Panc1 (cell line): Measurements from ENCODE around the gene SCAMP4. TPM values are rescaled to one million over a fixed set of nuclear protein-coding genes. Genes with fewer than 3 reads are reported as not detected.
A peak's percentile ranks its signal among the peaks of the same experiment; 100 is the strongest.
"Not testable (repeated sequence)": the region's sequence is repeated elsewhere in the genome, so short reads cannot be mapped to it uniquely, and the experiment has no call there.

Experiments used
- ATAC-seq: fragments of 200-7000 bp; cut with Tn5 transposase; 2 replicates; pipeline ENCODE4 v1.9.1; 2020; ENCODE audit warnings: mild to moderate bottlenecking, moderate library complexity
- BruUV-seq: library from RNA; stranded (reverse); fragments of 400-500 nt; replicated peaks from 2 replicates; lab custom pipeline; 2021; lab: Mats Ljungman, UMichigan
- CTCF ChIA-PET: fragments of 300-600 bp; sonication (Branson Sonifier 250); formaldehyde crosslinking; loops from one replicate; lab custom pipeline; 2022; ENCODE audit warnings: antibody characterized with exemption; lab: Charles Lee
- POLR2A ChIA-PET: fragments of 300-600 bp; sonication (Branson Sonifier 250); formaldehyde crosslinking; loops from one replicate; lab custom pipeline; 2022; ENCODE audit warnings: antibody characterized with exemption; lab: Charles Lee
- DNase-seq: peaks from one replicate; pipeline ENCODE4 v3.0.0-alpha.2; 2010; ENCODE audit warnings: low read depth, low spot score
- H3K27ac ChIP-seq: 2 replicates; pipeline ENCODE4 v1.5.1; 2011; ENCODE audit warnings: mild to moderate bottlenecking, low read length, inconsistent platforms
- H3K27me3 ChIP-seq: fragments of 200-500 bp; sonication (Bioruptor generic); 2 replicates; pipeline ENCODE4 v1.6.0; 2014; ENCODE audit warnings: low read length, inconsistent platforms; ENCODE audit not compliant: control insufficient read depth, insufficient read depth
- H3K36me3 ChIP-seq: fragments of 200-500 bp; sonication (Bioruptor generic); 2 replicates; pipeline ENCODE4 v1.5.1; 2014; ENCODE audit warnings: inconsistent platforms, mild to moderate bottlenecking, low read length, moderate library complexity; ENCODE audit not compliant: control insufficient read depth, insufficient read depth
- H3K4me1 ChIP-seq: 2 replicates; pipeline ENCODE4 v1.5.1; 2011; ENCODE audit warnings: inconsistent platforms, mild to moderate bottlenecking, low read length, moderate library complexity; ENCODE audit not compliant: control insufficient read depth, insufficient read depth
- H3K4me3 ChIP-seq, 2 experiments: 2 replicates each; pipeline ENCODE4 v1.5.1; 2011 to 2012; ENCODE audit warnings: low read depth in 2 of 2, low read length in 2 of 2, mild to moderate bottlenecking in 2 of 2, inconsistent platforms in 1 of 2, moderate library complexity in 1 of 2
- H3K9me3 ChIP-seq: fragments of 200-500 bp; sonication (Bioruptor generic); 2 replicates; pipeline ENCODE4 v1.5.1; 2014; ENCODE audit warnings: low read depth, mild to moderate bottlenecking, inconsistent platforms, low read length, moderate library complexity; ENCODE audit not compliant: control insufficient read depth, insufficient read depth
- POLR2AphosphoS5 ChIP-seq: IDR thresholded peaks from 2 replicates; pipeline ENCODE4 v1.6.1; 2012; ENCODE audit warnings: mild to moderate bottlenecking, low read depth, low read length, moderate library complexity
- SIN3A ChIP-seq: IDR thresholded peaks from 2 replicates; pipeline ENCODE4 v1.6.1; 2012; ENCODE audit warnings: low read depth, mild to moderate bottlenecking, low read length, moderate library complexity, borderline replicate concordance; ENCODE audit not compliant: insufficient read depth
- TCF7L2 ChIP-seq: IDR thresholded peaks from 2 replicates; pipeline ENCODE4 v1.6.1; 2011; ENCODE audit warnings: mild to moderate bottlenecking, low read depth, low read length, inconsistent platforms
- in situ Hi-C: cut with HindIII; loops from 2 replicates; pipeline ENCODE4 v1.10.0; 2016; ENCODE audit warnings: low sequenced_read_pairs, low pct_unique_long_range_greater_than_20kb
- intact Hi-C: fragments of 100-400 bp; cut with micrococcal nuclease; formaldehyde crosslinking; loops from one replicate; pipeline ENCODE4 v1.10.0; 2022; ENCODE audit not compliant: unreplicated experiment
- total RNA-seq: library from RNA; stranded (reverse); gene quantifications from one replicate; pipeline ENCODE4 v1.2.1, GENCODE V29; 2021; ENCODE audit not compliant: unreplicated experiment
- TF ChIP-seq, protein P1 (sequence below), 2 experiments: IDR thresholded peaks; 2 replicates each; pipeline ENCODE4 v1.6.1; 2011 to 2012; ENCODE audit warnings: low read depth in 2 of 2, control low read depth in 1 of 2, low read length in 1 of 2, mild to moderate bottlenecking in 1 of 2, moderate library complexity in 1 of 2; ENCODE audit not compliant: insufficient read depth in 1 of 2
- TF ChIP-seq, protein P2 (sequence below): fragments of 450-650 bp; IDR thresholded peaks from 2 replicates; pipeline ENCODE4 v1.5.1; 2017; ENCODE audit warnings: mild to moderate bottlenecking

The SCAMP4 gene
- total RNA-seq, 1 experiment from 2014 or later = 98.4 TPM

DNA sequence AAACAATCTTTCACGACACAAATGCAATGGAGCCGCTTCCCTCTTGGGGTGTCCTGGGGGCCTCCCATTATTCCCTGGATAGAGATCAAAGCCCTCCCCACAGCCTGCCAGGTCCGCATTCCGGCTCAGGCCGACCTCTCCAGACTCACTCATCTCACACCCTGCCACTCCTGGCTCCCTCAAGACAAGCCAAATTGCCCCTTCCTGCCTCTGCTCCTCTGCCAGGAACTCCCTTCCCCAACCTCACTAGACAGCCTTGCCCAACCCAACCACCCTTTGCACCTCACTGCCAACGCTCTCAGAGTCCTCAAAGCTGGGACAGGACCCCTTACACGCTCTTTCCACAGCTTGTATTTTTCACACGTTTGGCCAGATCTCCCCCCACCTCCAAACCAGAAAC, 21.4 kb upstream of the SCAMP4 start:
- in situ Hi-C loops = no loop called here
- TF ChIP-seq SIN3A = no peak
- no peak for TF ChIP-seq POLR2AphosphoS5
- ChIA-PET CTCF (interaction anchor here (0.6 kb wide), 1 partner anchor 121 kb away, joined by 3 read pairs; no protein-coding TSS in a partner anchor), POLR2A (no interaction called here)
- Histone ChIP-seq H3K9me3 (no peaks in the 10 kb centered on the region), H3K4me3 (peak overlapping the region; percentile 76 to 82), H3K4me1 (peaks cover 22% of the 10 kb centered on the region), H3K36me3 (peaks cover 4% of the 10 kb centered on the region; the same call in 1 of the 2 replicates), H3K27me3 (no peaks in the 10 kb centered on the region), H3K27ac (peak overlapping the region; percentile 77)
- BruUV-seq = TSS peak; percentile 93
- intact Hi-C loops = no loop called here
- DNase-seq (no peak), ATAC-seq (no peak)

DNA sequence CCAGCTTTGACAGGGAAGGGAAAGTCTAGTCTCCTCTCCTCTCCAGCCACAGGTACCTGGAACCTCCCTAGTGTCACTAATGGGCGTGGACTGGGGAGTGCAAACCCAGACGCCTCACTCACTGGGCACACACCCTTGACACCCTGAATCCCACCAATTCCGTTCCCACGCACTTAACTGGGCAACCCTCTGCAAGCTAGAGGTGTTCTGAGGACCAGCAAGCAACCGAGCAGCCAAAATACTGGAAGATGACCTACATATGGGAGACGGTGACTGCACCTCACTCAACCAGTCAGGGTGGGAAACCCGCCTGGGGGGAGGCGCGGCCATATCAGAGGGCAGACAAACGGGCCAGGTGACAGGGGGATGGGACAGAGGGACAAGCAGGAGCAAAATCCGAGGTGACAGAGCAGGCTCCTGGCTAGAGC, 20.9 kb upstream of the SCAMP4 start:
- H3K36me3 ChIP-seq = peaks cover 4% of the 10 kb centered on the region; the same call in 1 of the 2 replicates
- TF ChIP-seq POLR2AphosphoS5 (no peak), TCF7L2 (no peak), SIN3A (no peak)
- TF ChIP-seq, protein P1, sequence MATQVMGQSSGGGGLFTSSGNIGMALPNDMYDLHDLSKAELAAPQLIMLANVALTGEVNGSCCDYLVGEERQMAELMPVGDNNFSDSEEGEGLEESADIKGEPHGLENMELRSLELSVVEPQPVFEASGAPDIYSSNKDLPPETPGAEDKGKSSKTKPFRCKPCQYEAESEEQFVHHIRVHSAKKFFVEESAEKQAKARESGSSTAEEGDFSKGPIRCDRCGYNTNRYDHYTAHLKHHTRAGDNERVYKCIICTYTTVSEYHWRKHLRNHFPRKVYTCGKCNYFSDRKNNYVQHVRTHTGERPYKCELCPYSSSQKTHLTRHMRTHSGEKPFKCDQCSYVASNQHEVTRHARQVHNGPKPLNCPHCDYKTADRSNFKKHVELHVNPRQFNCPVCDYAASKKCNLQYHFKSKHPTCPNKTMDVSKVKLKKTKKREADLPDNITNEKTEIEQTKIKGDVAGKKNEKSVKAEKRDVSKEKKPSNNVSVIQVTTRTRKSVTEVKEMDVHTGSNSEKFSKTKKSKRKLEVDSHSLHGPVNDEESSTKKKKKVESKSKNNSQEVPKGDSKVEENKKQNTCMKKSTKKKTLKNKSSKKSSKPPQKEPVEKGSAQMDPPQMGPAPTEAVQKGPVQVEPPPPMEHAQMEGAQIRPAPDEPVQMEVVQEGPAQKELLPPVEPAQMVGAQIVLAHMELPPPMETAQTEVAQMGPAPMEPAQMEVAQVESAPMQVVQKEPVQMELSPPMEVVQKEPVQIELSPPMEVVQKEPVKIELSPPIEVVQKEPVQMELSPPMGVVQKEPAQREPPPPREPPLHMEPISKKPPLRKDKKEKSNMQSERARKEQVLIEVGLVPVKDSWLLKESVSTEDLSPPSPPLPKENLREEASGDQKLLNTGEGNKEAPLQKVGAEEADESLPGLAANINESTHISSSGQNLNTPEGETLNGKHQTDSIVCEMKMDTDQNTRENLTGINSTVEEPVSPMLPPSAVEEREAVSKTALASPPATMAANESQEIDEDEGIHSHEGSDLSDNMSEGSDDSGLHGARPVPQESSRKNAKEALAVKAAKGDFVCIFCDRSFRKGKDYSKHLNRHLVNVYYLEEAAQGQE (IDR thresholded peaks at IDR 0.05; ENCODE audit: insufficient read depth in 1 of 2, low read depth in 2 of 2, low read length in 1 of 2) = no peak
- TF ChIP-seq, protein P2, sequence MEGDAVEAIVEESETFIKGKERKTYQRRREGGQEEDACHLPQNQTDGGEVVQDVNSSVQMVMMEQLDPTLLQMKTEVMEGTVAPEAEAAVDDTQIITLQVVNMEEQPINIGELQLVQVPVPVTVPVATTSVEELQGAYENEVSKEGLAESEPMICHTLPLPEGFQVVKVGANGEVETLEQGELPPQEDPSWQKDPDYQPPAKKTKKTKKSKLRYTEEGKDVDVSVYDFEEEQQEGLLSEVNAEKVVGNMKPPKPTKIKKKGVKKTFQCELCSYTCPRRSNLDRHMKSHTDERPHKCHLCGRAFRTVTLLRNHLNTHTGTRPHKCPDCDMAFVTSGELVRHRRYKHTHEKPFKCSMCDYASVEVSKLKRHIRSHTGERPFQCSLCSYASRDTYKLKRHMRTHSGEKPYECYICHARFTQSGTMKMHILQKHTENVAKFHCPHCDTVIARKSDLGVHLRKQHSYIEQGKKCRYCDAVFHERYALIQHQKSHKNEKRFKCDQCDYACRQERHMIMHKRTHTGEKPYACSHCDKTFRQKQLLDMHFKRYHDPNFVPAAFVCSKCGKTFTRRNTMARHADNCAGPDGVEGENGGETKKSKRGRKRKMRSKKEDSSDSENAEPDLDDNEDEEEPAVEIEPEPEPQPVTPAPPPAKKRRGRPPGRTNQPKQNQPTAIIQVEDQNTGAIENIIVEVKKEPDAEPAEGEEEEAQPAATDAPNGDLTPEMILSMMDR = no peak
- ATAC-seq = no peak
- in situ Hi-C loops = no loop called here
- BruUV-seq = no TSS peak
- intact Hi-C loops = no loop called here
- ChIA-PET CTCF (no interaction called here), POLR2A (no interaction called here)
- H3K4me3 ChIP-seq = peak overlapping the region; percentile 76 to 82
- no peak for DNase-seq
- H3K27me3 ChIP-seq = no peaks in the 10 kb centered on the region
- no peaks in the 10 kb centered on the region for H3K9me3 ChIP-seq
- H3K27ac ChIP-seq = peak overlapping the region; percentile 77
- H3K4me1 ChIP-seq = peaks cover 22% of the 10 kb centered on the region

DNA sequence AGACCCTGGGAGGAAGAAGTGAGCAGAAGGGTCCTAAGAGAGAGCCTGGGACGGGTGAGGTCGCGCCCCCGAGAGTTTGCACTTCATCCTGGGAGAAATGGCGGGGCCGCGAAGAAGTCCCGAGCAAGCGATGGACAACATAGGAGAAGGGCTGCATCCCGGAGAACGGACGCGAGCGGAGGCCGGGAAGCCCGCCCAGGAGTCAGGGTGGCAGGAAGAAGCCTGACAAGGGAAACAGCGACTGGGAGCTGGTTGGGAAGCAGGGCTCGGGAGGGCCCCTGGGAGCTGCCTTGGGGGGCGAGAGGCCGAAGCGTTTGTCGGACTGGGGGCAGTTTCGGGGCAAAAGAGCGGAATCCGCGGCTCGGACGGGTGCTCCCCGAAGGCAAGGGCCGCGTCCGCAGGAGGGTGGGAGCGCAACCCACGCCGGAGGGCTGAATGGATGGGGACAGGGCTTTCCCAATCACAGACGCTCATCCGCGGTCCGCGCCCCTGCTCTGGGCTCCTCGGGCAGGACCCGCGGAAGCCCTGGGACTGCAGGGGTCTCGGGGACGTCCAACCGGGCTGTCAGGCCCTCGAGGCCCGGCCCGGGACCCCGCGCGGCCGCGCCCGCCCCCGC, 20.4 kb upstream of the SCAMP4 start:
- intact Hi-C loops (no loop called here), in situ Hi-C loops (no loop called here)
- Histone ChIP-seq H3K27ac (peak overlapping the region; percentile 77), H3K4me3 (peak overlapping the region; percentile 76 to 82), H3K27me3 (no peaks in the 10 kb centered on the region), H3K36me3 (peaks cover 4% of the 10 kb centered on the region; the same call in 1 of the 2 replicates), H3K9me3 (no peaks in the 10 kb centered on the region), H3K4me1 (peaks cover 22% of the 10 kb centered on the region)
- CTCF ChIA-PET = interaction anchor here (0.6 to 0.8 kb wide), 2 partner anchors 9 to 1214 kb away, joined by 4 to 6 read pairs; no protein-coding TSS in a partner anchor
- BruUV-seq = no TSS peak
- TF ChIP-seq, protein P1 (IDR thresholded peaks at IDR 0.05; ENCODE audit: insufficient read depth in 1 of 2, low read depth in 2 of 2, low read length in 1 of 2) = no peak
- ATAC-seq (peak; percentile 52), DNase-seq (no peak)
- POLR2A ChIA-PET = no interaction called here

DNA sequence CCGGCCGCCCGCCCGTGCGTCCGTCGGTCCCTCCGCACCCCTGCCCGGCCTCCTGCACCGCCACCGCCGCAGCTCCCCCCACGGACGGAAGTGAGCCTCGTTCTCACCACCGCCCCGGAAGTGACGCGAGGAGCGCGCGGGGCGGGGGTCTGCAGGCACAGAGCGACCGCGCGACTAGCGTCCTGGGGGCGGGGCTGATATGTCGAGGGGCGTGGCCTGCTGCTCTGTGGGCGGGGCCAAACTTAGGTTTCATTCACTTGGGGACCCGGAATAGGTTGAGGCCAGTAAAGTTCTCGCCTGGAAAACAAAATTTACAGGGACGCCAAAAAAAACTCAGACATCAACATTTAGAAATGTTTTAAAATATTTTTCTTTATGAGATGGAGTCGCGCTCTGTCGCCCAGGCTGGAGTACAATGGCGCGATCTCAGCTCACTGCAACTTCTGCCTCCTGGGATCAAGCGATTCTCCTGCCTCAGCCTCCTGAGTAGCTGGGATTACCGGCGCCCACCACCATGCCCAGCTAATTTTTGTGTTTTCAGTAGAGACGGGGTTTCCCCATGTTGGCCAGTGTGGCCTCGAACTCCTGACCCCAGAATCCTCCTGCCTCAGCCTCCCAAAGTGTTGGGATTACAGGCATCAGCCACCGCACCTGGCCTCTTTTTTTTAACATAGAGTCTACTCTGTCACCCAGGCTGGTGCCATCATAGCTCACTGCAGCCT, 19.6 kb upstream of the SCAMP4 start, which contains the start of gene ABHD17A:
TSS of gene ABHD17A (minus strand) at position 99 of the 722 bp plus-strand sequence. CDS start 3,930 bp downstream, outside the sequence.
- H3K4me1 ChIP-seq = peaks cover 22% of the 10 kb centered on the region
- H3K36me3 ChIP-seq, H3K27me3 ChIP-seq, H3K9me3 ChIP-seq, BruUV-seq, DNase-seq, intact Hi-C loops, in situ Hi-C loops, POLR2A ChIA-PET: not testable (repeated sequence)
- peak; percentile 98 for ATAC-seq
- CTCF ChIA-PET = interaction anchor here (0.6 to 0.8 kb wide), 2 partner anchors 9 to 1213 kb away, joined by 4 to 6 read pairs; no protein-coding TSS in a partner anchor
- H3K4me3 ChIP-seq = peak within 1 kb of the TSS; percentile 76 to 82
- H3K27ac ChIP-seq = peak within 1 kb of the TSS; percentile 77
